Esophagus squamous epithelium (tissue), 5 donors: ENCODE data around the gene ZNF496. TPM values are rescaled to one million over a fixed set of nuclear protein-coding genes. Genes with fewer than 3 reads are reported as not detected.

ENCODE experiments used
- DNase-seq: peaks from one replicate; lab custom pipeline; 2025; lab: John Stamatoyannopoulos, UW
- H3K27ac ChIP-seq, 4 donors: fragments of 200-600 bp; sonication (generic); one replicate each; pipeline ENCODE4 v1.5.1; 2016 to 2019; ENCODE audit warnings: mild to moderate bottlenecking in 1 of 4
- H3K27me3 ChIP-seq, 4 donors: fragments of 200-600 bp; sonication (generic); 1 replicate in 3 of 4; 2 replicates in 1 of 4; pipeline versions ENCODE4 v1.5.1 to v1.6.0; 2017 to 2021; ENCODE audit warnings: antibody characterized with exemption in 1 of 4
- H3K36me3 ChIP-seq, 3 donors: fragments of 200-600 bp; sonication (generic); one replicate each; pipeline ENCODE4 v1.5.1; 2016 to 2019
- H3K4me1 ChIP-seq, 3 donors: fragments of 200-600 bp; sonication (generic); one replicate each; pipeline ENCODE4 v1.5.1; 2017 to 2019
- H3K4me3 ChIP-seq, 4 donors: fragments of 200-600 bp; sonication (generic); 1 replicate in 3 of 4; 2 replicates in 1 of 4; pipeline ENCODE4 v1.5.1; 2016 to 2019; ENCODE audit warnings: mild to moderate bottlenecking in 2 of 4, moderate library complexity in 1 of 4
- H3K9me3 ChIP-seq, 3 donors: fragments of 200-600 bp; sonication (generic); one replicate each; pipeline ENCODE4 v1.5.1; 2016 to 2019
- CTCF ChIP-seq, 6 experiments: fragments of 450-650 bp in 4 of 6; fragments of 200-600 bp in 2 of 6; sonication (generic) in 2 of 6; IDR thresholded peaks; one replicate each; pipeline ENCODE4 v1.5.1; 2016 to 2019; ENCODE audit warnings: antibody characterized with exemption in 6 of 6, mild to moderate bottlenecking in 4 of 6, moderate library complexity in 4 of 6
- POLR2A ChIP-seq, 4 donors: fragments of 450-650 bp; IDR thresholded peaks; one replicate each; pipeline ENCODE4 v1.6.1; 2017; ENCODE audit warnings: antibody characterized with exemption in 4 of 4, mild to moderate bottlenecking in 4 of 4, moderate library complexity in 3 of 4
- WGBS, 2 donors: methylation state at CpG; one replicate each; pipeline ENCODE4 v1.1.5; 2018; 5-methylcytosine and 5-hydroxymethylcytosine counted together
- intact Hi-C: fragments of 100-400 bp; cut with DNase I; formaldehyde crosslinking; loops from one replicate; pipeline ENCODE4 v1.15.0; 2022
- total RNA-seq, 4 donors: library from RNA; depleted of rRNA; stranded (reverse); fragments of >200 nt; gene quantifications; one replicate each; pipeline ENCODE4 v1.1.0, GENCODE V29; 2016
- donor health status: DM: yes; HTN: yes; CAD: no.

ZNF496 gene
- total RNA-seq, 4 donors from 2014 or later: 8.9 to 21.2 (median 9.5) TPM

GRCh38 chr1:247329097-247329617 is 2.5 kb downstream of the ZNF496 start:
- Histone ChIP-seq H3K4me1 (peaks cover 11 to 37% (median 21%) of the 10 kb centered on the region in 3 donors), H3K9me3 (no peaks in the 10 kb centered on the region), H3K27ac (no peak overlapping the region), H3K27me3 (no peaks in the 10 kb centered on the region), H3K4me3 (no peak overlapping the region), H3K36me3 (peaks cover 0 to 42% (median 0%) of the 10 kb centered on the region in 3 donors)
- DNase-seq: no peak
- WGBS, 2 donors: 91 to 95% methylated on average over 4 to 13 of the region's 24 CpGs
- intact Hi-C loops: no loop called here
- no peak for TF ChIP-seq POLR2A (IDR thresholded peaks at IDR 0.05)
- TF ChIP-seq CTCF (IDR thresholded peaks at IDR 0.05): no peak

- intact Hi-C loops: no loop called here
- WGBS, 2 donors: 84 to 93% methylated on average over 2 to 4 of the region's 5 CpGs
- H3K36me3 ChIP-seq: peaks cover 0 to 47% (median 0%) of the 10 kb centered on the region in 3 donors
- TF ChIP-seq CTCF (IDR thresholded peaks at IDR 0.05): no peak
- no peak for TF ChIP-seq POLR2A (IDR thresholded peaks at IDR 0.05)
- H3K4me1 ChIP-seq: peaks cover 11 to 29% (median 21%) of the 10 kb centered on the region in 3 donors
- H3K9me3 ChIP-seq: no peaks in the 10 kb centered on the region
- H3K27me3 ChIP-seq: no peaks in the 10 kb centered on the region
- no peak overlapping the region for H3K4me3 ChIP-seq
- no peak overlapping the region for H3K27ac ChIP-seq
- no peak for DNase-seq
Observed at GRCh38 chr1:247328311-247328710, 3.4 kb downstream of the ZNF496 start.

GRCh38 chr1:247326411-247327130 is 5.1 kb downstream of the ZNF496 start:
- no peaks in the 10 kb centered on the region for H3K9me3 ChIP-seq
- WGBS, 2 donors: 81 to 82% methylated on average over 8 of the region's 8 CpGs
- H3K27ac ChIP-seq: no peak overlapping the region
- H3K27me3 ChIP-seq: no peaks in the 10 kb centered on the region
- H3K36me3 ChIP-seq: peaks cover 0 to 65% (median 0%) of the 10 kb centered on the region in 3 donors
- no peak for TF ChIP-seq CTCF (IDR thresholded peaks at IDR 0.05)
- no peak for TF ChIP-seq POLR2A (IDR thresholded peaks at IDR 0.05)
- intact Hi-C loops: no loop called here
- H3K4me1 ChIP-seq: peaks cover 8 to 14% (median 10%) of the 10 kb centered on the region in 3 donors
- no peak for DNase-seq
- H3K4me3 ChIP-seq: no peak overlapping the region

GRCh38 chr1:247324923-247325322 is 6.7 kb downstream of the ZNF496 start:
- TF ChIP-seq POLR2A (IDR thresholded peaks at IDR 0.05) (no peak), CTCF (IDR thresholded peaks at IDR 0.05) (no peak)
- H3K27me3 ChIP-seq: no peaks in the 10 kb centered on the region
- WGBS, 2 donors: 90 to 97% methylated on average over 2 of the region's 2 CpGs
- no peak for DNase-seq
- H3K36me3 ChIP-seq: peaks cover 0 to 81% (median 0%) of the 10 kb centered on the region in 3 donors
- H3K27ac ChIP-seq: no peak overlapping the region
- intact Hi-C loops: no loop called here
- no peak overlapping the region for H3K4me3 ChIP-seq
- H3K9me3 ChIP-seq: no peaks in the 10 kb centered on the region
- peaks cover 0 to 3% (median under 1%) of the 10 kb centered on the region in 3 donors for H3K4me1 ChIP-seq

- Histone ChIP-seq H3K9me3 (no peaks in the 10 kb centered on the region), H3K36me3 (peaks cover 0 to 83% (median 0%) of the 10 kb centered on the region in 3 donors), H3K27me3 (no peaks in the 10 kb centered on the region), H3K4me3 (no peak overlapping the region), H3K27ac (no peak overlapping the region), H3K4me1 (no peaks in the 10 kb centered on the region)
- TF ChIP-seq CTCF (IDR thresholded peaks at IDR 0.05) (no peak), POLR2A (IDR thresholded peaks at IDR 0.05) (no peak)
- DNase-seq: no peak
- 70 to 77% methylated on average over 1 of the region's 1 CpG for WGBS, 2 donors
- intact Hi-C loops: no loop called here
Observed at GRCh38 chr1:247324204-247324787, 7.4 kb downstream of the ZNF496 start.
